HG02642 (cell line): ENCODE measurements around the gene ICAM1.
"Not testable (repeated sequence)": the region's sequence is repeated elsewhere in the genome, so short reads cannot be mapped to it uniquely, and the experiment has no call there.

Source experiments
- ATAC-seq: cut with Tn5 transposase; IDR thresholded peaks from one replicate; pipeline ENCODE4 v1.9.1; 2021; ENCODE audit warnings: mild to moderate bottlenecking; ENCODE audit not compliant: unreplicated experiment, poor library complexity

Gene ICAM1

DNA sequence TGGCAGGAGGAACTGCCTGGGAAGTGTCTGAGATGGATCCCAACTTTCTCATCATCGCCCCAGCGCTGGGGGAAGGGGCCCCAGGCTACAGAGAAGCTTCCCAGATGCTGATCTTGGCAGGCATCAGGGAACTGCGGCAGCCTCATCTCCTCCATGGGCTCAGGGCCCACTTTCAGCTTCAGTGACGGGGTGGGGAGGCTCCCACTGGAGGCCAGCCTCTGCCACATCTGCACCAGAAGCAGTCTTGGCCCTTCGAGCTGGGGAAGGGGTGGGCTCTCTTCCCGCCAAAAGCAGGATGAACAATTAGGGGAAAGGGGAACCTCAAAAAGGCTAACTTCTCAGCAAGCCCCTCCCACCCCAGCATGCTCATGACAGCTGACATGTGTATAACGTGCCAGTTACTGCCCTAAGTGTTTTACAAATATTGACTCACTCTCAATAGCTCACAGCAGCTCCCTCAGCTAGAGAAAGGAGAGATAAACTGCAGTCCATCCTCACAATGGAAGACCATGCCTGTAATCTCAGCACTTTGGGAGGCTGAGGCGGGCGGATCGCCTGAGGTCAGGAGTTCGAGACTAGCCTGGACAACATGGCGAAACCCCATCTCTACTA lies 32.6 kb upstream of the ICAM1 start:
- ATAC-seq, result no peak

DNA sequence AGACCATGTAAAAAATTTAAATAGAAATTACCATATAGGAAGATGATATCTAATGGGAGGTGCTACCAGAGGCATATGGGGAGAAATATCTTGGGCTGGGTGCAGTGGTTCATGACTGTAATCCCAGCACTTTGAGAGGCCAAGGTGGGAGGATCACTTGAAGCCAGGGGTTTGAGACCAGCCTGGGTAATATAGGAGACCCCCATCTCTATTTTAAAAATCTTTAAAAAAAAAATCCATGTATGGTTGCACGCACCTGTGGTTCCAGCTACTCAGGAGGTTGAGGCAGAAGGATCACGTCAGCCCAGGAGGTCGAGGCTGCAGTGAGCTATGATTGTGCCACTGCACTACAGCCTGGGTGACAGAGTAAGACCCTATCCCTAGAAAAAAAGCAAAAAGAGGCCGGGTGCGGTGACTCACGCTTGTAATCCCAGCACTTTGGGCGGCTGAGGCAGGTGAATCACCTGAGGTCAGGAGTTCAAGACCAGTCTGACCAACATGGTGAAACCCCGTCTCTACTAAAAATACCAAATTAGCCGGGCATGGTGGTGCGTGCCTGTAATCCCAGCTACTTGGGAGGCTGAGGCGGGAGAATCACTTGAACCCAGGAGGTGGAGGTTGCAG lies 29.0 kb upstream of the ICAM1 start:
- ATAC-seq, result not testable (repeated sequence)

DNA sequence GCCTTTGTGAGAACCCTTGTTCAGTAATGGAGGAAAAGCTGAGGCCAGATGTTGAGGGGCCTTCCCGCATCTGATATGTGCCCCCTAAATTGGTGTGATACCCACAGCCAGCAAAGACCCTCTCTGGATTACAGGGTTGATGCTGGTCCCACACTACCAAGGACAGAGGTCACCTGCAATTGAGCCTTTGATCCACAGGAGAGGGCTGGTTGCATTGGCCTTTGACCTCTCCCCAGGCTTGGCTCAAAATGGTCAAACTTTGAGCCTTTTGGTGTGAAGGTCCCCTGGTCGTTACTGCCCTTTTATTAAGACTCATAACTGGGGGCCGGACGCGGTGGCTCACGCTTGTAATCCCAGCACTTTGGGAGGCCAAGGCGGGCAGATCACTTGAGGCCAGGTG lies 27.3 kb upstream of the ICAM1 start:
- ATAC-seq, result no peak

DNA sequence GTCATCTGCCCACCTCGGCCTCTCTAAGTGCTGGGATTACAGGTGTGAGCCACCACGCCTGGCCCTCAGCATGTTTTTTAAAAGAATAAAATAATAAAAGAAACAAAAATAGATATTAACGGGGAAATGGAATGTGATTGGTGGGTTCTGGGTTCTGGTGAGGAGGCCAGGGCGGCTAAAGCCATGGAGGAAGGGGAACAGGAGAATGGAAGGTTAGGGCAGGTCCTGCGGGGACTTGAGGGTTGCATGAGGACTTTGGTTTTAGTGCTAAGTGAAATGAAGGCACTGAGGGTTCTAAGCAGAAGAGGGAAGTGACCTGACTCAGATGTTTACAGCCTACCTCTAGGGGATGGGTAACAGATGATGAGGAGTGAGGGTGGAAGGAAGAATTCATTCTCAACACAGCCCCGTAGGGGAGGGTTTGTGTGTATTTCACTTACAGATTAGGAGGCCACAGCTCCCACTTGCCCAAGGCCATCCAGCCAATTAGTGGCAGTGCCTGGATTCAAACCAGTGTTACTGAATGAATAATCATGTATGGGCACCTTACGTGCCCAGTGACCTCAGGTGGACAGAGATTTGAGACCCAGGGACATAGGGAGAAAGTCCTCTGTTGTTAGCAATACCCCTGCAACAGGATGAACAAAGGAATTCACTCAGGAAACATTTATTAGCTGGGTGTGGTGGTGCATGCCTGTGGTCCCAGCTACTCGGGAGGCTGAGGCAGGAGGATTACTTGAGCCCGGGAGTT lies 25.6 kb upstream of the ICAM1 start:
- no peak for ATAC-seq

DNA sequence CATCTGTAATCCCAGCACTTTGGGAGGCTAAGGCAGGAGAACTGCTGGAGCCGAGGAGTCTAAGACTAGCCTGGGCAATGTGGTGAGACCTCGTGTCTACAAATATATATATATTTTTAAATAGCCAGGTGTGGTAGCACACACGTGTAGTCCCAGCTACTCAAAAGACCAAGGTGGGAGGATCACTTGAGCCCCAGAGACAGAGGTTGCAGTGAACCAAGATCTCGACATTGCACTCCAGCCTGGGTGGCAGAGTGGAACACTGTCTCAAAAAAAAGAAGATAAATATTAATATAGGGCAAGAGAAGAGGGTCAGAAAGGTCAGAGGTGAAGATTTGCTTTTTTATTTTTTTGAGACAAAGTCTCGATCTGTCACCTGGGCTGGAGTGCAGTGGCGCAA lies 24.4 kb upstream of the ICAM1 start:
- ATAC-seq, result no peak

DNA sequence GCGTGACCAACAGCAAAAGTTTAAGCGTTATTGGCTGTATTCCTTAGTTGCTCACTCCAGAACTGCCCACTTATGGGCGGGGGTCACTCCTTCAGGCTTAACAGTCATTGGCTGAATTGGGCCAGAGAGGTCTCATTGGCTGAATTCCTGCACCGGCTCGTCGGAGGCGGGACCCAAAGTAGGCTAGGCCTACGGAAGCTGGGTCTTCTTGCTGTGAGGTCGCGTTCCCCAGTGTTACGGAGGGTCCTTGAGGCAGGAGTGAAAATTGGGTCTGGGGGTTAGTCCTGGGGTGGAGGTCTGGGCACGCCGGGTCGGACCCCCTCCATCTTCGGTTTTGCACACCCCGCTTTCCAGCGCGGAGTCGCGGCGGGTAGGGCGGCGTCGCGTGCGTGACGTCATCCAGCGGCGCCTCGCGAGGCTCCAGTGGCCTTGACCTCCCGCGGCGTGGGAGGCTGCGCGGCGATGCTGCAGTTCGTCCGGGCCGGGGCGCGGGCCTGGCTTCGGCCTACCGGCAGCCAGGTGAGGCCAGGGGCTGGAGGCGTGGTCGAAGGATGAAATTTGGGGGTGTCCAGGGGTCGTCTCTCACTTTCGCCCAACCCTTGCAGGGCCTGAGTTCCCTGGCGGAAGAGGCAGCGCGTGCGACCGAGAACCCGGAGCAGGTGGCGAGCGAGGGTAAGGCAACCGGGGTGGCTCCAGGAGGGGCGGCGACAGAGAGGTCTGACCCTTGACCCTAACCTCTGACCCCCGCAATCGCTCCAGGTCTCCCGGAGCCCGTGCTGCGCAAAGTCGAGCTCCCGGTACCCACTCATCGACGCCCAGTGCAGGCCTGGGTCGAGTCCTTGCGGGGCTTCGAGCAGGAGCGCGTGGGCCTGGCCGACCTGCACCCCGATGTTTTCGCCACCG lies 18.9 kb upstream of the ICAM1 start, which contains the start of gene MRPL4:
TSS of gene MRPL4 (plus strand) at position 423 of the 903 bp plus-strand sequence. CDS start at position 463, 40 bp downstream.
- peak; percentile 88 for ATAC-seq

DNA sequence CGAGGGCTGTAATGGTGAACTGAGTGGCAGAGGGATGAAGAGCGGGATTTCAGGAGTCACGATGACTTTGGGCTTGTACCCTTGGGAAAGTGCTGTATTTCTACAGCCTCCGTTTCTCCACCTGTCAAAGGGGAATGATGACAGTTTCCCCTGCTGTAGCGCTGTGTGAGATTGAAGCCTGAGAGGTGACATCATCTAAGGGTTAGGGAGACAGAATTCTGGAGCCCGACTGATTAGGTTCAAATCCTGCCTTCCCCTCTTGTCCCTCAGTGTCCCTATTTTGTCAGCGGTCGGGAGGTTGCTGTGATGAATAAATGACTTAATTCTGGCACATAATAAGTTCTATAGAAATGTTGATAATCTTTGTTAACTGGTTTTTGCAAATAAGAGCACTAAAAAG lies 18.2 kb upstream of the ICAM1 start:
- no peak for ATAC-seq

DNA sequence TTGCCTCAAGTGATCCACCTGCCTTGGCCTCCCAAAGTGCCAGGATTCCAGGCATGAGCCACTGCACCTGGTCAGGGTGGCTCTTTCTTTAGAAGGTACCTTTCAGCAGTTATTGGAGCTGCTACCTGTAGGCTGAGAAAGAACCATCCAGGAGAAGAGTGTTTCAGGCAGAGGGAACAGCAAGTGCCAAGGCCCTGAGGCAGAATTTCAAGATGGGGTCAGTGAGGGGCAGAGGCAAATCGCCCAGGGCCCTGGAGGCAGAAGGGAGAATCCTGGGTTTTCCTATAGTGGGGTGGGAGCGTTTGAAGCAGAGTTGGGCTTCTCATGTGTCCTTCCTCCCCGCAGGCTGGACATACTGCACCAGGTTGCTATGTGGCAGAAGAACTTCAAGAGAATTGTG lies 16.7 kb upstream of the ICAM1 start:
- no peak for ATAC-seq

DNA sequence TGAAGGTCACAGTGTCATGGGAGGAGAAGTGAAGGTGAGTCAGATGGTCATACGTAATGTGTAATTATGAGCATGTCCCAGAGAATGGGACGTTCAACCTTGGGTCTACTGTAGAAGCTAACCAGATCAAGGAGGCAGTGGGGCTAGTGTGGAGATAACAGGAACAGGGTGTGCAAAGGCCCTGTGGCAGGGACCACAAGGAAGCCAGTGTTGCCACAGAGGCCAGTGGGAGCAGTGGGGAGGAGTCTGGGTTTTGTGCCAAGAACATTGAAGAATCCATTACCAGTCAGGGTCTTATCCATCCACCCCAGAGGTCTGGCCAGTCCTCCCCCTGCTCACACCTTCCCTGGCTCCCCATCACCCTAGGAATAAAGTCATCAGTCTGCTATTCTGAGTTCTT lies 15.6 kb upstream of the ICAM1 start:
- no peak for ATAC-seq

DNA sequence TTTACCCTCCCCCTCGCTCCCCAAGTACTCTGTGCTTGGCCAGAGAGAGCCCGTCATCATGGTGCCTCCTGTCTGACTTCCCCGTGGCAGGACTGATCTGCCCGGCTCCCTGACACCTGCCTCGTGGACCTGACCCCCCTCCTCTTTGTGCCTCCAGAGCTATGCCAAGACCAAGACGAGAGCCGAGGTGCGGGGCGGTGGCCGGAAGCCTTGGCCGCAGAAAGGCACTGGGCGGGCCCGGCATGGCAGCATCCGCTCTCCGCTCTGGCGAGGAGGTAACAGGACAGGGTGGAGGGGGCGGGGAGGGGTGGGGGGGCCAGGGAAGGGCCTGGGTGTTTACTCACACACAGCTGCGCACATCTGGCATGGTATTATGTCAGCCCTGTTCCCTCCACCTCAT lies 14.4 kb upstream of the ICAM1 start:
- ATAC-seq, result no peak

DNA sequence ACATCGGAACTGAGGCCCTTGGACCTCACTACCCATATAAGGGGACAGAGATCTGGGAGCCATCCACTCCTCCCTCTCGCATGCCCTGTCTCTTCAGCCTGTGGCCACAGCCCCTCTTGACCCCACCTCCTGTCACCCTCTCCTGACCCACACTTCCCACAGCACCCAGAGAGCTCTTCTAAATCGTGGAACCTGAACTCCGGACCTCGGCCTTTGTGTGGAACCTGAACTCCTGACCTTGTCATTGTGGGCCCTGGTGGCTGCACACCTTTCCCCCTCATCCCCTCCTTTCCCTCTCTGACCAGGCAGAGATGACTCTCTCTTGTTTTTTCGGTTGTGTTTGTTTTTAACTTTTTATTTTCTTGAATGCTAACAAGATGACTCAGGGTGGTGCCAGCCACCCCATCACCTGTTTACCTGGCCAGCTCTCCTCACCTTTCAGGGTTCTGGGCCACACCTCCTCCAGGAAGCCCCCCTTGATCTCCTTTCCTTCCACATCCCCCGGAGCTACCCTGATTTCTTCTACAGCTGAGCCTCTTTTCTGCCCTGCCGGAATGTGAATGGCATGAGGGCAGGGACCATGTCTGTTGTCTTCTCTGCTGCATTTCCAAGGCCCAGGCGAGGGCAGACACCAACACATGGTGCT lies 13.8 kb upstream of the ICAM1 start:
- no peak for ATAC-seq

DNA sequence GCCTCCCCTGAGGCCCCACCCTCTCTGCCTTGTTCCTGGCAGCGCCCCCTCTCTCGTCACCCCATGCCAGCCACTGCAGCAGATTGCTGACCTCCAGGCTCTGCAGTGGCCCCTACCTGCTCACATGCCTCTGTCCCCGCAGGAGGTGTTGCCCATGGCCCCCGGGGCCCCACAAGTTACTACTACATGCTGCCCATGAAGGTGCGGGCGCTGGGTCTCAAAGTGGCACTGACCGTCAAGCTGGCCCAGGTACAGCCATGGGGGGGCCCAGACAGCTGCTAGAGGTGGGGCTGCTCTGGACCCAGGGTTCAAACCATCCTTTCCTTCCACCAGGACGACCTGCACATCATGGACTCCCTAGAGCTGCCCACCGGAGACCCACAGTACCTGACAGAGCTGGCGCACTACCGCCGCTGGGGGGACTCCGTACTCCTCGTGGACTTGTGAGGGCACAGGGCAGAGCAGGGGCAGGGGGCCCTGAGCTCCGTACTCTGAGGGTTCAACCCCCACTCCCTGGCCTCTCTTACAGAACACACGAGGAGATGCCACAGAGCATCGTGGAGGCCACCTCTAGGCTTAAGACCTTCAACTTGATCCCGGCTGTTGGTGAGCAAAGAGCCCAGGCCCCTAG lies 12.7 kb upstream of the ICAM1 start:
- no peak for ATAC-seq

DNA sequence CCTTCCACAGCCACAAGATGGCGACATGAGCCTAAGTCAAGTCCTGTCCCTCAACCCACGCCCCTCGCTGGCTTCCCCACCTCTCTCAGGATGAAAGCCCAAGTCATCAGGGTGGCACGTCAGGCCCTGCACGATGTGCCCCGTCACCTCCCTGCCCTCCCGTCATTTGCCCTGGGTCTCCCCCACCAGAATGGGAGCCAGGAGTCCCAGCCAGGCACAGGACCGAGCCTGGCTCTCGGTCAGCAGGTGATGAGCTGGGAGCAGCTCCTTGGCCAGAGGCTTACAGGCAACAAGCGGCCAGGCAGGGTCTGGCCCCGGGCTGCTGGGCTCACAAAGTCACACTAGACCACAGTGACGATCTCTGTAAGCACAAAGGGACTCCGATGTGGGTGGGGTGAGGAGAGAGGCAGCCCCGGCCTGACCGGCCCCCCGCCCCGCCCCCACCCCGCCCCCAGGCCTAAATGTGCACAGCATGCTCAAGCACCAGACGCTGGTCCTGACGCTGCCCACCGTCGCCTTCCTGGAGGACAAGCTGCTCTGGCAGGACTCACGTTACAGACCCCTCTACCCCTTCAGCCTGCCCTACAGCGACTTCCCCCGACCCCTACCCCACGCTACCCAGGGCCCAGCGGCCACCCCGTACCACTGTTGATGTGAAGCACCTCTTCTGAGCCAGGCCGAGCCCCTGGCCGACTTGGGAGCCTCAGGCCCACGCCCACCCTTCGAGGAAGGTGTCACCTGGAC lies 11.6 kb upstream of the ICAM1 start:
- ATAC-seq, result no peak

DNA sequence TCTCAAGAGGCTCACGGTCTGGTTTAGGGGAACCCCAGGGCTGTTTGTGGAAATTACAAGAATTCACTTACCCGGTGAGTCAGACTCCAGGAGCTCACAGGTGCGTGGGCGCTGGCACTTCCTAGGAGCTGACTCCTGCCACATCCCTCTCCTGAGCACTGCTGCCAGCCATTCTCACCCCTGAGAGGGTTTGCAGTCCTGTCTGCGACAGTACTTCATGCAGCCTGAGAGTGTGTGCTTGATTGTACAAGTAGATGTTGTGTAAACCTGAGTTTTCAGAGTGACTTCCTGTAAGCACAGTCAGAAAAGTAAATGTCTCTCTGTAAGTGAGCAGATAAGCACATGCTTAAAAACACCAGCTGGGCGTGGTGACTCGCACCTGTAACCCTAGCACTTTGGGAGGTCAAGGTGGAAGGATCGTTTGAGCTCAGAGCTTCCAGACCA lies 10.8 kb upstream of the ICAM1 start:
- no peak for ATAC-seq

DNA sequence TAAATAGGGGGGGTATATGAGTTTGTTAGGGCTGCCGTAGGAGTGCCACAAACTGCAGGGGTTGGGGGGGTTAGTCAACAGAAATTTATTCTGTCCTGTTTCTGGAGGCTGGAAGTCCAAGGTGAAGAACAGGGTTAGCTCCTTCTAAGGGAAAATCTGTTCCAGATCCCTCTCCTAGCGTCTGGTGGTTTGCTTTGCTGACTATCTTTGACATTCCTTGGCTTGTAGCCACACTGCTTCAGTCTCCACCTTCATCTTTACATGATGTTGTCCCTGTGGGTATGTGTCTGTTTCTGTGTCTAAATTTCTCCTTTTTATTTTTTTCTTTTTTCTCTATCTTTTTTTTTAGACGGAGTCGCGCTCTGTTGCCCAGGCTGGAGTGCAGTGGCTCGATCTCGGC lies 8.1 kb upstream of the ICAM1 start:
- no peak for ATAC-seq

DNA sequence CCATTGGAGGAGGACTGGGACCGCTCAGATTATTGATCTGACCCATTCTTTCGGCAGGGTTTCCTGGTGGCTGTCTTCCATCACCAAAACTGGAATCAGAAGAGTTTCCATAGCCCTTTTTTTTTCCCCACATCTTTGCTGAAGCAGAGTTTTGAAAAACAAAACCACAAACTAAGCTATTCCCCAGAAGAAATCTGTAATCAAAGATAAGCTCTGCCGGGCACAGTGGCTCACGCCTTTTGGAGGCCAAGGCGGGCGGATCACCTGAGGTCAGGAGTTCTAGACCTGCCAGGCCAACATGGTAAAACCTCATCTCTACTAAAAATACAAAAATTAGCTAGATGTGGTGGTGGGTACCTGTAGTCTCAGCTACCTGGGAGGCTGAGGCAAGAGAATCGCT lies 4.2 kb upstream of the ICAM1 start:
- ATAC-seq, result no peak

DNA sequence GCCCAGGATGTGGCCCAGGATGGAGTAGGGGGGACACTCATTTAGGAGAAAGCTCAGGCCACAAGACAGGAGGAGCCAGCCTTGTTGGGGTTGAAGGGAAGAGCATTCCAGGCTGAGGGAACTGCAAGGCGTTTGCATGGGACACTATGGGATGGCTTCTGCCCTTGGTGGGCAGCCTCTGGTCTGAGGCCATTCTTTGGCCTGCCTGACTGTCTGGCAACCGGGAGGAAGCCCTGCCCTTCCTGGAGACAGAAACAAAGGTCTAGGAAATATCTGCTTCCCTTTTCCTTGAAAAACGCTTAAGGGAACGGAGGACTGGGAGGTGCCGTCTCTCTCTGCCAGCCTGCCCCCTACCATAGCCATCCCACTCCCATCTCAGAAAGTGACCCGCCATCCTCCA lies 2.8 kb upstream of the ICAM1 start:
- no peak for ATAC-seq

DNA sequence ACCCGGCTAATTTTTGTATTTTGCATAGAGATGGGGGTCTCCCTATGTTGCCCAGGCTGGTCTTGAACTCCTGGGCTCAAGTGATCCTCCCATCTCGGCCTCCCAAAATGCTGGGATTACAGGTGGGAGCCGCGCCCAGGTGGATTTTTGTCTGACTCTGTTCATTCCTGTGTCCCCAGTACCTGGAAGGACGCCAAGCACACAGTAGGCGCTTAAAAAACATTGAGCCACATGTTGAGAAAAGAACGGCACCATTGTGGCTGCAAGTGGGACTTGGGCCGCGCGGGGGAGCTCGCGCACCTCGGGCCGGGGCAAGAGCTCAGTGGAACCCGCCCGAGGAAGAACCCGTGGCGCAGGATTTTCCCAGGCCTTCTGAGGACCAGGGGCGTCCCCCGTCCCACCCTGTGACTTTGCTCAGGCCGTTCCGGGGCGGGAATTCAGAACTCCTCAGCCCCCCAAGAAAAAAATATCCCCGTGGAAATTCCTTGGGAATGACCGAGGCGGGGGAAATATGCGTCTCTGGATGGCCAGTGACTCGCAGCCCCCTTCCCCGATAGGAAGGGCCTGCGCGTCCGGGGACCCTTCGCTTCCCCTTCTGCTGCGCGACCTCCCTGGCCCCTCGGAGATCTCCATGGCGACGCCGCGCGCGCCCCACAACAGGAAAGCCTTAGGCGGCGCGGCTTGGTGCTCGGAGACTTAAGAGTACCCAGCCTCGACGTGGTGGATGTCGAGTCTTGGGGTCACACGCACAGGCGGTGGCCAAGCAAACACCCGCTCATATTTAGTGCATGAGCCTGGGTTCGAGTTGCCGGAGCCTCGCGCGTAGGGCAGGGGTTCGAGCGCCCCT lies 1.4 kb upstream of the ICAM1 start:
- peak; percentile 46 for ATAC-seq
